Measurements from ENCODE around the gene FBXW11.
"Not testable (repeated sequence)": the region's sequence is repeated elsewhere in the genome, so short reads cannot be mapped to it uniquely, and the experiment has no call there.

Gene FBXW11

DNA sequence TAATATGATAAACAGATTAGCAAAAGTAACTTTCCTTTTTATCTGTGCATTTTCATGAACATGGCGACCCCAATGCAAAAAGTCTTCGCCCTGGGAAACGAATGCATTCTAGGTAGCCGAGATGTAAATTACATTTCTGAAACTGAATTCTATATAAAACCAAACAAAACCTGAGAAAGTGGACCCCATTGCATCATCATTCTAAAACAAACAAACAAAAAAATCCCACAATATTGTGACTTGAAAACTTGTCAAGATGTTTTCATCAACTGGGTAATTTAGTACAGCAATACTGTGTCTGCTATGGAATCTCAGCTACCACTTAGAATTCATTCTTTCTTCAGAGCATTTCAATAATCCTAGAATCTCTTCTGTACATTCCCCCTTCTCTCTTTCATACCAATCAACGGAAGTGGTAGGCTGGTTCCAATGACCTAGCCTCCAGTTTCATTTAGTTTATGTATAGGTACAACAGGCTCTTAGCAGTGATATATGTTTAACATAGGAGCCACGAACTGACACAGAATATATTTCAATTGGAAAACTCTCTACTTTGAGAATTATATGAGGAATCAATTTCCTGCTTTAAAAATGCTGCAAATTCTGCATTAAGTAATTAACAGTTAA lies 85.6 kb downstream of the FBXW11 start:
- no peaks in the 10 kb centered on the region for H3K27me3 ChIP-seq (ENCODE audit: control insufficient read depth, low read length)
- no peaks in the 10 kb centered on the region for H3K9me2 ChIP-seq (replicated peaks; ENCODE audit: control insufficient read depth, low read length)
- H3K36me3 ChIP-seq (ENCODE audit: control insufficient read depth, low read length), result no peaks in the 10 kb centered on the region
- peaks cover 7% of the 10 kb centered on the region; the same call in 1 of the 2 replicates for H4K20me1 ChIP-seq (ENCODE audit: control insufficient read depth, insufficient read depth, low read depth, low read length)
- H3F3A ChIP-seq (ENCODE audit: control insufficient read depth, insufficient read depth), result 0 out of 2 replicates have a peak, but pooled peaks cover 3% of the 10 kb centered on the region
- H3K4me2 ChIP-seq (ENCODE audit: low read length), result no peak overlapping the region
- H3K4me3 ChIP-seq (ENCODE audit: low read length), result no peak overlapping the region
- no peaks in the 10 kb centered on the region for H3K4me1 ChIP-seq (ENCODE audit: control insufficient read depth, low read length)
- H3K27ac ChIP-seq (ENCODE audit: low read depth, low read length), result no peak overlapping the region
- TF ChIP-seq, protein P1, sequence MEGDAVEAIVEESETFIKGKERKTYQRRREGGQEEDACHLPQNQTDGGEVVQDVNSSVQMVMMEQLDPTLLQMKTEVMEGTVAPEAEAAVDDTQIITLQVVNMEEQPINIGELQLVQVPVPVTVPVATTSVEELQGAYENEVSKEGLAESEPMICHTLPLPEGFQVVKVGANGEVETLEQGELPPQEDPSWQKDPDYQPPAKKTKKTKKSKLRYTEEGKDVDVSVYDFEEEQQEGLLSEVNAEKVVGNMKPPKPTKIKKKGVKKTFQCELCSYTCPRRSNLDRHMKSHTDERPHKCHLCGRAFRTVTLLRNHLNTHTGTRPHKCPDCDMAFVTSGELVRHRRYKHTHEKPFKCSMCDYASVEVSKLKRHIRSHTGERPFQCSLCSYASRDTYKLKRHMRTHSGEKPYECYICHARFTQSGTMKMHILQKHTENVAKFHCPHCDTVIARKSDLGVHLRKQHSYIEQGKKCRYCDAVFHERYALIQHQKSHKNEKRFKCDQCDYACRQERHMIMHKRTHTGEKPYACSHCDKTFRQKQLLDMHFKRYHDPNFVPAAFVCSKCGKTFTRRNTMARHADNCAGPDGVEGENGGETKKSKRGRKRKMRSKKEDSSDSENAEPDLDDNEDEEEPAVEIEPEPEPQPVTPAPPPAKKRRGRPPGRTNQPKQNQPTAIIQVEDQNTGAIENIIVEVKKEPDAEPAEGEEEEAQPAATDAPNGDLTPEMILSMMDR (IDR thresholded peaks at IDR 0.05; ENCODE audit: low read depth, low read length, poor library complexity, severe bottlenecking), result no peak
- no peak for TF ChIP-seq EZH2phosphoT487 (IDR thresholded peaks at IDR 0.05; ENCODE audit: borderline replicate concordance, low read length)
- H3K9me3 ChIP-seq (ENCODE audit: control insufficient read depth, insufficient read depth, low read length), result no peaks in the 10 kb centered on the region
- H3K79me2 ChIP-seq (ENCODE audit: control insufficient read depth, low read length), result peaks cover 69% of the 10 kb centered on the region

GRCh38 chr5:171915700-171916099 lies 90.7 kb downstream of the FBXW11 start:
- not testable (repeated sequence) for H4K20me1 ChIP-seq (ENCODE audit: control insufficient read depth, insufficient read depth, low read depth, low read length); H3K27me3 ChIP-seq (ENCODE audit: control insufficient read depth, low read length); H3K4me2 ChIP-seq (ENCODE audit: low read length); H3F3A ChIP-seq (ENCODE audit: control insufficient read depth, insufficient read depth); H3K9me3 ChIP-seq (ENCODE audit: control insufficient read depth, insufficient read depth, low read length); H3K27ac ChIP-seq (ENCODE audit: low read depth, low read length); H3K9me2 ChIP-seq (replicated peaks; ENCODE audit: control insufficient read depth, low read length); H3K4me3 ChIP-seq (ENCODE audit: low read length); H3K36me3 ChIP-seq (ENCODE audit: control insufficient read depth, low read length)
- peaks cover 69% of the 10 kb centered on the region for H3K79me2 ChIP-seq (ENCODE audit: control insufficient read depth, low read length)
- H3K4me1 ChIP-seq (ENCODE audit: control insufficient read depth, low read length), result peaks cover 18% of the 10 kb centered on the region

DNA sequence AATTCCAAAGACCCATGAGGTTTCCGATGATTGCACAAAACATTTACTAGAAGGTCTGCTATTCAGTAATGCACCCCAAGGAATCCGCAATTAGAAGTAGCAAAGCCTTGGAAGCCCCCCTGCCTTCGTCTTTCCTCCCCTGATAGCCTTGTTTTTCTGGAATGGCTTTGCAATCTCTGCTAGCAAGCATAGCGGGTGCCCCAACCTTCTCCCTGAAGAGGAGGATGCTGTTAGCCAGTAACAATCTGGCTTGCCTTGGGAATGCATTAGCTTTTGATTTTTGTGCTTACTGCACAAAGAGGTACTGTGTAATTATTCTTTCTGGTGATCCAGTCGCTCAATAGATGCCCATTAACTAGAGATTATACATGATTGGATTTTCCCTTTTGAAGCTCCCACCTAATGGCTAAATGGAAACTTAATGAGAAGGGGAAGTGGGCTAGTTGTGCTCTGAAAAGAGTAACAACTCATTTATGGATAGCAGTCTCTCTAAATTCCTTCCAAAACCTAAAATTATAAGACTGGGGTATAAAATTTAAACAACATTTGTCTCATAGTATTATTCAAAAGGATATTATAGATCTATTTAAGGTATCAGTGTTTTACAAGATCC lies 91.6 kb downstream of the FBXW11 start:
- H3K36me3 ChIP-seq (ENCODE audit: control insufficient read depth, low read length), result peaks cover 4% of the 10 kb centered on the region
- H3K9me2 ChIP-seq (replicated peaks; ENCODE audit: control insufficient read depth, low read length), result no peaks in the 10 kb centered on the region
- peaks cover 10% of the 10 kb centered on the region; the same call in 1 of the 2 replicates for H4K20me1 ChIP-seq (ENCODE audit: control insufficient read depth, insufficient read depth, low read depth, low read length)
- H3K4me2 ChIP-seq (ENCODE audit: low read length), result no peak overlapping the region
- H3K27ac ChIP-seq (ENCODE audit: low read depth, low read length), result no peak overlapping the region
- H3F3A ChIP-seq (ENCODE audit: control insufficient read depth, insufficient read depth), result no peaks in the 10 kb centered on the region
- peaks cover 18% of the 10 kb centered on the region for H3K4me1 ChIP-seq (ENCODE audit: control insufficient read depth, low read length)
- TF ChIP-seq, protein P1 (IDR thresholded peaks at IDR 0.05; ENCODE audit: low read depth, low read length, poor library complexity, severe bottlenecking), result no peak
- TF ChIP-seq EZH2phosphoT487 (IDR thresholded peaks at IDR 0.05; ENCODE audit: borderline replicate concordance, low read length), result no peak
- H3K27me3 ChIP-seq (ENCODE audit: control insufficient read depth, low read length), result no peaks in the 10 kb centered on the region
- no peaks in the 10 kb centered on the region for H3K9me3 ChIP-seq (ENCODE audit: control insufficient read depth, insufficient read depth, low read length)
- H3K4me3 ChIP-seq (ENCODE audit: low read length), result no peak overlapping the region
- H3K79me2 ChIP-seq (ENCODE audit: control insufficient read depth, low read length), result peaks cover 62% of the 10 kb centered on the region

- Histone ChIP-seq H3K27me3 (ENCODE audit: control insufficient read depth, low read length) (no peaks in the 10 kb centered on the region), H3K27ac (ENCODE audit: low read depth, low read length) (no peak overlapping the region), H3K4me2 (ENCODE audit: low read length) (peak overlapping the region; percentile 38), H3K79me2 (ENCODE audit: control insufficient read depth, low read length) (peaks cover 54% of the 10 kb centered on the region), H4K20me1 (ENCODE audit: control insufficient read depth, insufficient read depth, low read depth, low read length) (peaks cover 10% of the 10 kb centered on the region; the same call in 1 of the 2 replicates), H3K9me3 (ENCODE audit: control insufficient read depth, insufficient read depth, low read length) (no peaks in the 10 kb centered on the region), H3K9me2 (replicated peaks; ENCODE audit: control insufficient read depth, low read length) (no peaks in the 10 kb centered on the region), H3K4me3 (ENCODE audit: low read length) (no peak overlapping the region), H3K36me3 (ENCODE audit: control insufficient read depth, low read length) (peaks cover 4% of the 10 kb centered on the region), H3F3A (ENCODE audit: control insufficient read depth, insufficient read depth) (no peaks in the 10 kb centered on the region), H3K4me1 (ENCODE audit: control insufficient read depth, low read length) (peaks cover 18% of the 10 kb centered on the region)
- TF ChIP-seq, protein P1 (IDR thresholded peaks at IDR 0.05; ENCODE audit: low read depth, low read length, poor library complexity, severe bottlenecking), result no peak
- no peak for TF ChIP-seq EZH2phosphoT487 (IDR thresholded peaks at IDR 0.05; ENCODE audit: borderline replicate concordance, low read length)
Measured at GRCh38 chr5:171913987-171914273, 92.5 kb downstream of the FBXW11 start.
